ENCODE measurements around the gene PRDM8. TPM values are rescaled to one million over a fixed set of nuclear protein-coding genes. Genes with fewer than 3 reads are reported as not detected.

Gene PRDM8
- total RNA-seq, 1 experiment from 2014 or later = not detected

DNA sequence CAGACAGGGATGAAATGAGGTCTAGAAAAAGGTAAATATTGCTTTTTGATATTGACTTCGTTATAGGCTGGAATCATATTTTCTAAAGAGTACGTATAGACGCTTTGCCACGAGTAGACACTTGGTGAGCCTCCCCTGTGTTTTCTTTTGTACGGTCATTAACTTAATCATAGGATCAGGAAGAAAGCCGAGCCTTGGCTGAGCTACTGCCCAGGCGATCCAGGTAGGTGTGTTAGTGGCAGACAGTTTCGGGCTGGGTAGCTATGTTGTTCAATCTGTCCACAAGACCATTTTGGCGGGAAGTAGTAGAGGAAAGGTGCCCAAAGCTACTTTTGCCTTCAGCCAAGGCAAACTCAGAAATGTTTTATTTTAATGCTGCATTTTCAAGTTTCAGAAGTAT is 8.8 kb downstream of the PRDM8 start (continued):
- TF ChIP-seq, protein P1, sequence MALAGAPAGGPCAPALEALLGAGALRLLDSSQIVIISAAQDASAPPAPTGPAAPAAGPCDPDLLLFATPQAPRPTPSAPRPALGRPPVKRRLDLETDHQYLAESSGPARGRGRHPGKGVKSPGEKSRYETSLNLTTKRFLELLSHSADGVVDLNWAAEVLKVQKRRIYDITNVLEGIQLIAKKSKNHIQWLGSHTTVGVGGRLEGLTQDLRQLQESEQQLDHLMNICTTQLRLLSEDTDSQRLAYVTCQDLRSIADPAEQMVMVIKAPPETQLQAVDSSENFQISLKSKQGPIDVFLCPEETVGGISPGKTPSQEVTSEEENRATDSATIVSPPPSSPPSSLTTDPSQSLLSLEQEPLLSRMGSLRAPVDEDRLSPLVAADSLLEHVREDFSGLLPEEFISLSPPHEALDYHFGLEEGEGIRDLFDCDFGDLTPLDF (CRISPR knock-in tag; IDR thresholded peaks at IDR 0.05) = no peak
- TF ChIP-seq RELA (CRISPR knock-in tag; IDR thresholded peaks at IDR 0.05; ENCODE audit: borderline replicate concordance) (no peak), FOXJ3 (CRISPR knock-in tag; IDR thresholded peaks at IDR 0.05; ENCODE audit: borderline replicate concordance) (no peak)
- TF ChIP-seq, protein P2, sequence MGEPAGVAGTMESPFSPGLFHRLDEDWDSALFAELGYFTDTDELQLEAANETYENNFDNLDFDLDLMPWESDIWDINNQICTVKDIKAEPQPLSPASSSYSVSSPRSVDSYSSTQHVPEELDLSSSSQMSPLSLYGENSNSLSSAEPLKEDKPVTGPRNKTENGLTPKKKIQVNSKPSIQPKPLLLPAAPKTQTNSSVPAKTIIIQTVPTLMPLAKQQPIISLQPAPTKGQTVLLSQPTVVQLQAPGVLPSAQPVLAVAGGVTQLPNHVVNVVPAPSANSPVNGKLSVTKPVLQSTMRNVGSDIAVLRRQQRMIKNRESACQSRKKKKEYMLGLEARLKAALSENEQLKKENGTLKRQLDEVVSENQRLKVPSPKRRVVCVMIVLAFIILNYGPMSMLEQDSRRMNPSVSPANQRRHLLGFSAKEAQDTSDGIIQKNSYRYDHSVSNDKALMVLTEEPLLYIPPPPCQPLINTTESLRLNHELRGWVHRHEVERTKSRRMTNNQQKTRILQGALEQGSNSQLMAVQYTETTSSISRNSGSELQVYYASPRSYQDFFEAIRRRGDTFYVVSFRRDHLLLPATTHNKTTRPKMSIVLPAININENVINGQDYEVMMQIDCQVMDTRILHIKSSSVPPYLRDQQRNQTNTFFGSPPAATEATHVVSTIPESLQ (CRISPR knock-in tag; IDR thresholded peaks at IDR 0.05) = no peak
- TF ChIP-seq, protein P3, sequence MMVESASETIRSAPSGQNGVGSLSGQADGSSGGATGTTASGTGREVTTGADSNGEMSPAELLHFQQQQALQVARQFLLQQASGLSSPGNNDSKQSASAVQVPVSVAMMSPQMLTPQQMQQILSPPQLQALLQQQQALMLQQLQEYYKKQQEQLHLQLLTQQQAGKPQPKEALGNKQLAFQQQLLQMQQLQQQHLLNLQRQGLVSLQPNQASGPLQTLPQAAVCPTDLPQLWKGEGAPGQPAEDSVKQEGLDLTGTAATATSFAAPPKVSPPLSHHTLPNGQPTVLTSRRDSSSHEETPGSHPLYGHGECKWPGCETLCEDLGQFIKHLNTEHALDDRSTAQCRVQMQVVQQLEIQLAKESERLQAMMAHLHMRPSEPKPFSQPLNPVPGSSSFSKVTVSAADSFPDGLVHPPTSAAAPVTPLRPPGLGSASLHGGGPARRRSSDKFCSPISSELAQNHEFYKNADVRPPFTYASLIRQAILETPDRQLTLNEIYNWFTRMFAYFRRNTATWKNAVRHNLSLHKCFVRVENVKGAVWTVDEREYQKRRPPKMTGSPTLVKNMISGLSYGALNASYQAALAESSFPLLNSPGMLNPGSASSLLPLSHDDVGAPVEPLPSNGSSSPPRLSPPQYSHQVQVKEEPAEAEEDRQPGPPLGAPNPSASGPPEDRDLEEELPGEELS (CRISPR knock-in tag; IDR thresholded peaks at IDR 0.05) = no peak

DNA sequence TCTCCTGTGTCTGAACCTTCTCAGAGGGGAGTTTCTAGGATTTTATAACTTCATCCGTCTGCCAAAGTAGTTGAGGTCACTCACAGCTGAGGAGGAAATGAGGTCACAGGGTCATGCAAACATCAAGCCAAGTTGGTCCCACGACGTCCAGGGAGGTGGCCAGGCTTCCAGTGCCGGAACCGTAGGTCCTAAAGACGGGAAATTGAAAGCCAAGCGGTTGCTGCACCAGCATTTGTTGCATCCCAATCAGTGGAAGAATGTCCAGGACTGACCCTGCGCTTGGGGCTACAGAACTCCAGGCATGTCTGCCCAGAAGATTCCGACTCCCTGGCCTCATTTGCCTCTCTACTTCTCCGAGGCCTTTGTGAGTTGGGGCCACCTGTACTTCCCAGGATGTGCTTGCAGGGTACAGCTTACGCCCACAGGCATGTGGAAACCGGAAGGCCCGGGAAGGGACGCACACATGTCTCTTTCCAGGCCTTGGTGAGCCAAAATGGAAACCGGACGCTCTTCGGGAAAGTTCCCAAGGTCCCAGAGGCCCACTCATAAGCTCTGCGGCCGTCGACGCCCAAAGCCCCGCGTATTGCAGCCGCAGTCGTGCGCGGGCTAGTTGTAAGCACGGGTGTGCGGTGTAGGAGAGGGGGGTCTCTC is 9.3 kb downstream of the PRDM8 start:
- no peak for DNase-seq (ENCODE audit: low spot score)
- POLR2A ChIA-PET = no interaction called here
- H3K27ac Mint-ChIP-seq = no peak overlapping the region
- ATAC-seq = peak; percentile 7
- TF ChIP-seq JAZF1 (CRISPR knock-in tag; IDR thresholded peaks at IDR 0.05) (no peak), CREM (CRISPR knock-in tag; IDR thresholded peaks at IDR 0.05) (no peak), ZNF423 (CRISPR knock-in tag; IDR thresholded peaks at IDR 0.05) (no peak), ATF1 (CRISPR knock-in tag; IDR thresholded peaks at IDR 0.05) (no peak), JUN (CRISPR knock-in tag; IDR thresholded peaks at IDR 0.05) (no peak), RORB (CRISPR knock-in tag; IDR thresholded peaks at IDR 0.05) (no peak), CREB1 (CRISPR knock-in tag; IDR thresholded peaks at IDR 0.05) (no peak), ZNF232 (CRISPR knock-in tag; IDR thresholded peaks at IDR 0.05) (no peak), RELA (CRISPR knock-in tag; IDR thresholded peaks at IDR 0.05; ENCODE audit: borderline replicate concordance) (no peak), NR1H2 (CRISPR knock-in tag; IDR thresholded peaks at IDR 0.05) (no peak), ZNF317 (CRISPR knock-in tag; IDR thresholded peaks at IDR 0.05; ENCODE audit: borderline replicate concordance, low read depth) (no peak), KAT7 (CRISPR knock-in tag; IDR thresholded peaks at IDR 0.05; ENCODE audit: borderline replicate concordance) (no peak), NR3C1 (CRISPR knock-in tag; conservative IDR thresholded peaks at IDR 0.05; ENCODE audit: low read depth) (no peak), GTF2I (CRISPR knock-in tag; conservative IDR thresholded peaks at IDR 0.05) (no peak), FOXP1 (CRISPR knock-in tag; IDR thresholded peaks at IDR 0.05; ENCODE audit: borderline replicate concordance) (no peak)
- TF ChIP-seq, protein P1 (CRISPR knock-in tag; IDR thresholded peaks at IDR 0.05) = no peak
- TF ChIP-seq, protein P4, sequence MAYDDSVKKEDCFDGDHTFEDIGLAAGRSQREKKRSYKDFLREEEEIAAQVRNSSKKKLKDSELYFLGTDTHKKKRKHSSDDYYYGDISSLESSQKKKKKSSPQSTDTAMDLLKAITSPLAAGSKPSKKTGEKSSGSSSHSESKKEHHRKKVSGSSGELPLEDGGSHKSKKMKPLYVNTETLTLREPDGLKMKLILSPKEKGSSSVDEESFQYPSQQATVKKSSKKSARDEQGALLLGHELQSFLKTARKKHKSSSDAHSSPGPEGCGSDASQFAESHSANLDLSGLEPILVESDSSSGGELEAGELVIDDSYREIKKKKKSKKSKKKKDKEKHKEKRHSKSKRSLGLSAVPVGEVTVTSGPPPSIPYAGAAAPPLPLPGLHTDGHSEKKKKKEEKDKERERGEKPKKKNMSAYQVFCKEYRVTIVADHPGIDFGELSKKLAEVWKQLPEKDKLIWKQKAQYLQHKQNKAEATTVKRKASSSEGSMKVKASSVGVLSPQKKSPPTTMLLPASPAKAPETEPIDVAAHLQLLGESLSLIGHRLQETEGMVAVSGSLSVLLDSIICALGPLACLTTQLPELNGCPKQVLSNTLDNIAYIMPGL (CRISPR knock-in tag; IDR thresholded peaks at IDR 0.05) = no peak
- TF ChIP-seq, protein P5, sequence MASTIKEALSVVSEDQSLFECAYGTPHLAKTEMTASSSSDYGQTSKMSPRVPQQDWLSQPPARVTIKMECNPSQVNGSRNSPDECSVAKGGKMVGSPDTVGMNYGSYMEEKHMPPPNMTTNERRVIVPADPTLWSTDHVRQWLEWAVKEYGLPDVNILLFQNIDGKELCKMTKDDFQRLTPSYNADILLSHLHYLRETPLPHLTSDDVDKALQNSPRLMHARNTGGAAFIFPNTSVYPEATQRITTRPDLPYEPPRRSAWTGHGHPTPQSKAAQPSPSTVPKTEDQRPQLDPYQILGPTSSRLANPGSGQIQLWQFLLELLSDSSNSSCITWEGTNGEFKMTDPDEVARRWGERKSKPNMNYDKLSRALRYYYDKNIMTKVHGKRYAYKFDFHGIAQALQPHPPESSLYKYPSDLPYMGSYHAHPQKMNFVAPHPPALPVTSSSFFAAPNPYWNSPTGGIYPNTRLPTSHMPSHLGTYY (CRISPR knock-in tag; IDR thresholded peaks at IDR 0.05) = no peak
- TF ChIP-seq, protein P6, sequence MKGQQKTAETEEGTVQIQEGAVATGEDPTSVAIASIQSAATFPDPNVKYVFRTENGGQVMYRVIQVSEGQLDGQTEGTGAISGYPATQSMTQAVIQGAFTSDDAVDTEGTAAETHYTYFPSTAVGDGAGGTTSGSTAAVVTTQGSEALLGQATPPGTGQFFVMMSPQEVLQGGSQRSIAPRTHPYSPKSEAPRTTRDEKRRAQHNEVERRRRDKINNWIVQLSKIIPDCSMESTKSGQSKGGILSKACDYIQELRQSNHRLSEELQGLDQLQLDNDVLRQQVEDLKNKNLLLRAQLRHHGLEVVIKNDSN (CRISPR knock-in tag; IDR thresholded peaks at IDR 0.05) = no peak
- CTCF ChIA-PET = interaction anchor here (0.7 to 0.8 kb wide), 2 partner anchors 23 to 27 kb away, joined by 3 to 4 read pairs; no protein-coding TSS in a partner anchor
- no peaks in the 10 kb centered on the region for H3K9me3 Mint-ChIP-seq
- no peaks in the 10 kb centered on the region; the same call in 1 of the 2 replicates for H3K36me3 Mint-ChIP-seq
- H3K27me3 Mint-ChIP-seq (ENCODE audit: low read depth) = peaks cover 96% of the 10 kb centered on the region
- peaks cover 18% of the 10 kb centered on the region for H3K4me1 Mint-ChIP-seq
- H3K4me3 Mint-ChIP-seq = peak overlapping the region; percentile 58
